AG04449 (cell line): ENCODE results near the gene OR6B1.

ENCODE experiments used
- CTCF ChIA-PET: fragments of 350-600 bp; formaldehyde crosslinking; extraction: SDS; loops from one replicate; lab custom pipeline; 2021; ENCODE audit warnings: antibody characterized with exemption; lab: Yijun Ruan, JAX
- POLR2A ChIA-PET: fragments of 400-600, 350-600 bp; formaldehyde crosslinking; extraction: SDS; loops from one replicate; lab custom pipeline; 2020; ENCODE audit warnings: antibody characterized with exemption, inconsistent platforms; lab: Yijun Ruan, JAX
- DNase-seq: peaks from one replicate; pipeline ENCODE4 v3.0.0-alpha.2; 2010; ENCODE audit warnings: low read depth, low spot score
- H3K4me3 ChIP-seq: 2 replicates; pipeline ENCODE4 v1.5.1; 2011; ENCODE audit warnings: low read depth, mild to moderate bottlenecking, control low read depth, low read length
- CTCF ChIP-seq: IDR thresholded peaks from one replicate; pipeline ENCODE4 v1.5.1; 2011; ENCODE audit warnings: mild to moderate bottlenecking, moderate library complexity, low read length, control low read depth, inconsistent platforms; ENCODE audit not compliant: insufficient read depth; ENCODE audit errors: missing control alignments

Gene OR6B1

GRCh38 chr7:144022169-144022568 lies 22.0 kb downstream of the OR6B1 start:
- no peak for DNase-seq
- POLR2A ChIA-PET, result no interaction called here
- CTCF ChIA-PET, result interaction anchor here (1.7 to 2.4 kb wide), 3 partner anchors 10 to 285 kb away, joined by 4 to 10 read pairs (median 7); no protein-coding TSS in a partner anchor
- no peak for TF ChIP-seq CTCF
- no peak overlapping the region for H3K4me3 ChIP-seq

- CTCF ChIA-PET, result interaction anchor here (1.1 to 1.9 kb wide), 3 partner anchors 11 to 286 kb away, joined by 4 to 10 read pairs (median 4); no protein-coding TSS in a partner anchor
- no peak for TF ChIP-seq CTCF
- no peak for DNase-seq
- H3K4me3 ChIP-seq, result no peak overlapping the region
- POLR2A ChIA-PET, result no interaction called here
Measured at GRCh38 chr7:144023171-144023827, 23.2 kb downstream of the OR6B1 start.

- H3K4me3 ChIP-seq, result no peak overlapping the region
- TF ChIP-seq CTCF, result no peak
- POLR2A ChIA-PET, result interaction anchor here (0.7 kb wide), 1 partner anchor 288 kb away, joined by 3 read pairs; no protein-coding TSS in a partner anchor
- CTCF ChIA-PET, result interaction anchor here (1.0 kb wide), 1 partner anchor 12 kb away, joined by 5 read pairs; no protein-coding TSS in a partner anchor
- DNase-seq, result no peak
Measured at GRCh38 chr7:144024213-144024612, 24.1 kb downstream of the OR6B1 start.

- CTCF ChIA-PET, result interaction anchor here (0.5 to 3.1 kb wide), 7 partner anchors 9 to 290 kb away, joined by 3 to 25 read pairs (median 6); no protein-coding TSS in a partner anchor
Measured at GRCh38 chr7:144026203-144026883, 26.2 kb downstream of the OR6B1 start.

GRCh38 chr7:144027070-144027469 lies 26.9 kb downstream of the OR6B1 start:
- no peak overlapping the region for H3K4me3 ChIP-seq
- POLR2A ChIA-PET, result no interaction called here
- peak; percentile 22 for TF ChIP-seq CTCF
- CTCF ChIA-PET, result interaction anchor here (0.5 to 3.1 kb wide), 7 partner anchors 10 to 291 kb away, joined by 3 to 25 read pairs (median 6); no protein-coding TSS in a partner anchor
- no peak for DNase-seq

More at GRCh38 chr7:144026203-144026883, 26.2 kb downstream of the OR6B1 start:
- POLR2A ChIA-PET, result no interaction called here
- H3K4me3 ChIP-seq, result no peak overlapping the region
- no peak for DNase-seq
- no peak for TF ChIP-seq CTCF

GRCh38 chr7:144027974-144028373 lies 27.9 kb downstream of the OR6B1 start:
- DNase-seq, result no peak
- no peak for TF ChIP-seq CTCF
- ChIA-PET CTCF (interaction anchor here (1.3 to 3.1 kb wide), 5 partner anchors 9 to 292 kb away, joined by 3 to 25 read pairs (median 8); no protein-coding TSS in a partner anchor), POLR2A (interaction anchor here (0.6 kb wide), 1 partner anchor 127 kb away, joined by 3 read pairs; no protein-coding TSS in a partner anchor)
- H3K4me3 ChIP-seq, result no peak overlapping the region
